H9 (cell line): ENCODE data around the gene ENDOV. TPM values are rescaled to one million over a fixed set of nuclear protein-coding genes. Genes with fewer than 3 reads are reported as not detected.

Experiments
- DNase-seq: peaks from one replicate; pipeline ENCODE4 v3.0.0-alpha.2; 2017
- H2AFZ ChIP-seq: one replicate; pipeline ENCODE4 v1.6.1; 2013; ENCODE audit warnings: mild to moderate bottlenecking, low read length, control low read depth, moderate library complexity
- H2AK5ac ChIP-seq: 2 replicates; pipeline ENCODE4 v1.6.1; 2013; ENCODE audit warnings: low read length, control low read depth, mixed read lengths; ENCODE audit not compliant: insufficient read length
- H2BK120ac ChIP-seq: one replicate; pipeline ENCODE4 v1.6.1; 2013; ENCODE audit warnings: low read depth, mild to moderate bottlenecking, low read length, control low read depth, inconsistent platforms; ENCODE audit not compliant: poor library complexity, severe bottlenecking
- H2BK12ac ChIP-seq: 2 replicates; pipeline ENCODE4 v1.6.1; 2013; ENCODE audit warnings: low read length, control low read depth, mixed read lengths, low read depth; ENCODE audit not compliant: insufficient read length
- H2BK15ac ChIP-seq: 2 replicates; pipeline ENCODE4 v1.6.1; 2013; ENCODE audit warnings: low read depth, low read length, control low read depth
- H2BK20ac ChIP-seq: one replicate; pipeline ENCODE4 v1.6.1; 2013; ENCODE audit warnings: low read depth, mild to moderate bottlenecking, low read length, control low read depth, inconsistent platforms; ENCODE audit not compliant: poor library complexity, severe bottlenecking
- H2BK5ac ChIP-seq: 2 replicates; pipeline ENCODE4 v1.6.1; 2013; ENCODE audit warnings: low read length, control low read depth, mixed read lengths; ENCODE audit not compliant: insufficient read length
- H3K14ac ChIP-seq: 2 replicates; pipeline ENCODE4 v1.6.1; 2013; ENCODE audit warnings: low read length, control low read depth; ENCODE audit not compliant: insufficient read depth
- H3K18ac ChIP-seq: 2 replicates; pipeline ENCODE4 v1.6.1; 2013; ENCODE audit warnings: low read depth, mild to moderate bottlenecking, mixed read lengths, low read length, control low read depth; ENCODE audit not compliant: insufficient read length
- H3K23ac ChIP-seq: 2 replicates; pipeline ENCODE4 v1.6.1; 2013; ENCODE audit warnings: low read length, control low read depth, mixed read lengths, low read depth; ENCODE audit not compliant: insufficient read length
- H3K23me2 ChIP-seq: 2 replicates; pipeline ENCODE4 v1.6.1; 2013; ENCODE audit warnings: low read depth, mild to moderate bottlenecking, mixed read lengths, low read length, control low read depth; ENCODE audit not compliant: insufficient read length, poor library complexity, severe bottlenecking
- H3K27ac ChIP-seq: 2 replicates; pipeline ENCODE4 v1.5.1; 2013; ENCODE audit warnings: low read length, control low read depth, mixed read lengths, low read depth; ENCODE audit not compliant: insufficient read length
- H3K27me3 ChIP-seq: 2 replicates; pipeline ENCODE4 v1.6.1; 2013; ENCODE audit warnings: low read length, control low read depth, inconsistent platforms; ENCODE audit not compliant: insufficient read depth
- H3K4ac ChIP-seq: 2 replicates; pipeline ENCODE4 v1.6.1; 2013; ENCODE audit warnings: low read depth, mild to moderate bottlenecking, control low read depth, inconsistent platforms, low read length, moderate library complexity
- H3K4me1 ChIP-seq: 2 replicates; pipeline ENCODE4 v1.6.1; 2013; ENCODE audit warnings: low read length, control low read depth, inconsistent platforms; ENCODE audit not compliant: insufficient read depth
- H3K4me2 ChIP-seq: 2 replicates; pipeline ENCODE4 v1.6.1; 2013; ENCODE audit warnings: low read length, control low read depth, mixed read lengths; ENCODE audit not compliant: insufficient read length, insufficient read depth
- H3K56ac ChIP-seq: 2 replicates; pipeline ENCODE4 v1.6.1; 2013; ENCODE audit warnings: low read depth, mild to moderate bottlenecking, mixed read lengths, low read length, control low read depth; ENCODE audit not compliant: insufficient read length
- H3K79me1 ChIP-seq: 2 replicates; pipeline ENCODE4 v1.6.1; 2013; ENCODE audit warnings: low read depth, mild to moderate bottlenecking, moderate library complexity, low read length, control low read depth, inconsistent platforms; ENCODE audit not compliant: insufficient read depth, poor library complexity, severe bottlenecking
- H3K79me2 ChIP-seq: 2 replicates; pipeline ENCODE4 v1.6.1; 2013; ENCODE audit warnings: low read length, control low read depth, inconsistent platforms; ENCODE audit not compliant: insufficient read depth
- H3K9ac ChIP-seq: 2 replicates; pipeline ENCODE4 v1.6.1; 2013; ENCODE audit warnings: low read length, control low read depth, mixed read lengths; ENCODE audit not compliant: insufficient read length; ENCODE audit errors: extremely low read depth
- H3K9me3 ChIP-seq: one replicate; pipeline ENCODE4 v1.6.1; 2013; ENCODE audit warnings: low read depth, low read length, inconsistent platforms; ENCODE audit not compliant: control insufficient read depth
- H3T11ph ChIP-seq: one replicate; pipeline ENCODE4 v1.6.1; 2013; ENCODE audit warnings: mild to moderate bottlenecking, low read length, control low read depth, inconsistent platforms
- H4K20me1 ChIP-seq: one replicate; pipeline ENCODE4 v1.6.1; 2013; ENCODE audit not compliant: control insufficient read depth, insufficient read length, insufficient read depth
- H4K5ac ChIP-seq: 2 replicates; pipeline ENCODE4 v1.6.1; 2013; ENCODE audit warnings: low read depth, mild to moderate bottlenecking, mixed read lengths, low read length, control low read depth; ENCODE audit not compliant: insufficient read length
- H4K8ac ChIP-seq: replicated peaks from 2 replicates; pipeline ENCODE4 v1.6.1; 2013; ENCODE audit warnings: low read length, control low read depth, mixed read lengths, low read depth; ENCODE audit not compliant: insufficient read length
- H4K91ac ChIP-seq: 2 replicates; pipeline ENCODE4 v1.6.1; 2013; ENCODE audit warnings: low read depth, mild to moderate bottlenecking, moderate library complexity, mixed read lengths, low read length, control low read depth; ENCODE audit not compliant: insufficient read length
- H3K27ac Mint-ChIP-seq, 3 experiments: 2 replicates in 2 of 3; 3 replicates in 1 of 3; pipeline ENCODE4 v1.8.0; 2020 to 2021; ENCODE audit warnings: mixed read lengths in 3 of 3, mild to moderate bottlenecking in 1 of 3, moderate library complexity in 1 of 3
- H3K27me3 Mint-ChIP-seq: 2 replicates; pipeline ENCODE4 v1.8.0; 2021; ENCODE audit warnings: low read depth, mild to moderate bottlenecking, moderate library complexity, mixed read lengths
- H3K36me3 Mint-ChIP-seq, 3 experiments: 2 replicates in 2 of 3; 3 replicates in 1 of 3; pipeline ENCODE4 v1.8.0; 2020 to 2021; ENCODE audit warnings: low read depth in 3 of 3, mixed read lengths in 3 of 3; ENCODE audit not compliant: insufficient read depth in 1 of 3
- H3K4me1 Mint-ChIP-seq, 2 experiments: 2 replicates each; pipeline ENCODE4 v1.8.0; 2020; ENCODE audit warnings: mixed read lengths in 2 of 2
- H3K4me3 Mint-ChIP-seq, 2 experiments: 2 replicates in 1 of 2; 3 replicates in 1 of 2; pipeline ENCODE4 v1.8.0; 2020 to 2021; ENCODE audit warnings: mild to moderate bottlenecking in 2 of 2, mixed read lengths in 2 of 2, moderate library complexity in 1 of 2
- H3K9me3 Mint-ChIP-seq, 2 experiments: 2 replicates in 1 of 2; 3 replicates in 1 of 2; pipeline ENCODE4 v1.8.0; 2020; ENCODE audit warnings: mild to moderate bottlenecking in 2 of 2, mixed read lengths in 2 of 2, moderate library complexity in 1 of 2
- CTCF ChIP-seq: fragments of 200-600 bp; sonication (generic); conservative IDR thresholded peaks from 3 replicates; pipeline ENCODE4 v1.8.0; 2021; ENCODE audit warnings: antibody characterized with exemption, mild to moderate bottlenecking
- WGBS: extraction: QIAGEN DNeasy Blood & Tissue Kit; methylation state at CpG from one replicate; pipeline ENCODE4 v1.1.7; 2013; ENCODE audit warnings: missing lambda C conversion rate, low lambda C conversion rate, mixed read lengths; ENCODE audit not compliant: insufficient read length; ENCODE audit errors: extremely low coverage; 5-methylcytosine and 5-hydroxymethylcytosine counted together
- total RNA-seq: library from RNA; stranded (reverse); gene quantifications from 2 replicates; pipeline ENCODE4 v1.2.1, GENCODE V29; 2021

The ENDOV gene
- total RNA-seq, 1 experiment from 2014 or later, result 17.1 TPM

GRCh38 chr17:80466188-80466705, 51.3 kb downstream of the ENDOV start:
- Mint-ChIP-seq H3K27me3 (peaks cover 73% of the 10 kb centered on the region), H3K36me3 (peaks cover 0 to 23% (median 0%) of the 10 kb centered on the region in 3 experiments; a peak in 1 of 7 replicates), H3K9me3 (no peaks in the 10 kb centered on the region), H3K4me3 (no peak overlapping the region), H3K27ac (no peak overlapping the region), H3K4me1 (peaks cover 0 to 14% of the 10 kb centered on the region in 2 experiments; a peak in 2 of 4 replicates)
- Histone ChIP-seq H3K56ac (no peak overlapping the region), H2BK120ac (no peak overlapping the region), H3K4me1 (no peaks in the 10 kb centered on the region), H2BK12ac (no peak overlapping the region), H4K5ac (no peak overlapping the region), H3T11ph (no peak overlapping the region), H4K91ac (no peak overlapping the region), H3K9ac (no peak overlapping the region), H4K8ac (no peak overlapping the region), H2AFZ (no peak overlapping the region), H3K79me1 (no peaks in the 10 kb centered on the region), H3K79me2 (no peaks in the 10 kb centered on the region), H3K27ac (no peak overlapping the region), H3K23me2 (no peaks in the 10 kb centered on the region), H2AK5ac (no peak overlapping the region), H2BK5ac (no peak overlapping the region), H2BK15ac (no peak overlapping the region), H3K18ac (no peak overlapping the region), H3K14ac (no peak overlapping the region), H4K20me1 (no peaks in the 10 kb centered on the region), H2BK20ac (no peak overlapping the region), H3K23ac (no peak overlapping the region), H3K4ac (no peak overlapping the region), H3K4me2 (no peak overlapping the region), H3K9me3 (no peaks in the 10 kb centered on the region), H3K27me3 (no peaks in the 10 kb centered on the region)
- no CpG with 5 or more reads among the region's 15 CpGs for WGBS
- no peak for DNase-seq
- no peak for TF ChIP-seq CTCF
